HUDEP-2 (cell line): ENCODE data around the gene GNAT1.

ENCODE experiments used
- DNase-seq, 76 experiments: peaks; one replicate each; lab custom pipeline; 2025; ENCODE audit not compliant: unreplicated experiment in 76 of 76; lab: John Stamatoyannopoulos, UW

Gene GNAT1

GRCh38 chr3:50174947-50175524 lies 16.4 kb upstream of the GNAT1 start:
- DNase-seq = no peak

GRCh38 chr3:50177346-50177745 lies 14.1 kb upstream of the GNAT1 start:
- peak in 5 of 76 experiments; percentile 6 to 24 (median 8) for DNase-seq

- no peak for DNase-seq
Observed at GRCh38 chr3:50179710-50180109, 11.7 kb upstream of the GNAT1 start.

- no peak for DNase-seq
Observed at GRCh38 chr3:50181985-50182384, 9.4 kb upstream of the GNAT1 start.

GRCh38 chr3:50182533-50183099 lies 8.8 kb upstream of the GNAT1 start:
- DNase-seq = no peak

GRCh38 chr3:50183755-50184154 lies 7.7 kb upstream of the GNAT1 start:
- DNase-seq = no peak

- no peak for DNase-seq
Observed at GRCh38 chr3:50184242-50184978, 7.0 kb upstream of the GNAT1 start.

GRCh38 chr3:50185230-50185629 lies 6.2 kb upstream of the GNAT1 start:
- DNase-seq = no peak

- no peak for DNase-seq
Observed at GRCh38 chr3:50186096-50186495, 5.3 kb upstream of the GNAT1 start.

- DNase-seq = no peak
Observed at GRCh38 chr3:50187750-50188149, 3.7 kb upstream of the GNAT1 start.

GRCh38 chr3:50189274-50189673 lies 2.1 kb upstream of the GNAT1 start:
- peak in 70 of 76 experiments; percentile 11 to 83 (median 58) for DNase-seq

GRCh38 chr3:50189989-50190388 lies 1.4 kb upstream of the GNAT1 start:
- DNase-seq = no peak

GRCh38 chr3:50192124-50192523 lies 714 bp downstream of the GNAT1 start:
- DNase-seq = no peak

GRCh38 chr3:50192689-50193141 lies 1.3 kb downstream of the GNAT1 start:
- peak in 51 of 76 experiments; percentile 2 to 69 (median 33) for DNase-seq

GRCh38 chr3:50193286-50193685 lies 1.9 kb downstream of the GNAT1 start:
- DNase-seq = no peak

- no peak for DNase-seq
Observed at GRCh38 chr3:50193746-50194127, 2.3 kb downstream of the GNAT1 start.

GRCh38 chr3:50194128-50194902 lies 2.9 kb downstream of the GNAT1 start:
- DNase-seq = peak in 50 of 76 experiments; percentile 1 to 55 (median 34)

GRCh38 chr3:50194903-50195500 lies 3.6 kb downstream of the GNAT1 start:
- peak in 12 of 76 experiments; percentile 6 to 29 (median 12) for DNase-seq

GRCh38 chr3:50195501-50196252 lies 4.3 kb downstream of the GNAT1 start:
- DNase-seq = no peak

- no peak for DNase-seq
Observed at GRCh38 chr3:50196253-50196801, 4.9 kb downstream of the GNAT1 start.
